Measurements from ENCODE around the gene TNKS2.

DNA sequence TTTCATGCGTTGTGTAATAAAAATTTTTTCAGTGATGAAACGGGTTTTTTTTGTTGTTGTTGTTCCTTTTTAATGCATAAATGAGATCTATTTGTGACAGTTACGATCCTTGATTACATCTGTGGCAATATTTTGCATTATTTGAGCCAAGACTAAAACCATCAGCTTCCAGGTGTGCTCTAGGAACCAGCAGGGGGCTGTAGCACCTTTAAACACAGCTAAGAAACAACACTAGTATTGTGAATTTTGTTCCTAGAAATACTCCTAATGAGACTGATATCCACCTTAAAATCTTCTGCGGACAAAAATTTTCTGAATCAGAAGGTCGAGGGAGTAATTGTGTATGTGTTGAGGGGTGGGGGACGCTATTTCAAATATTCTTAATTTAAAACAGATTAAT is 58.4 kb downstream of the TNKS2 start:
- TF ChIP-seq, protein P1, sequence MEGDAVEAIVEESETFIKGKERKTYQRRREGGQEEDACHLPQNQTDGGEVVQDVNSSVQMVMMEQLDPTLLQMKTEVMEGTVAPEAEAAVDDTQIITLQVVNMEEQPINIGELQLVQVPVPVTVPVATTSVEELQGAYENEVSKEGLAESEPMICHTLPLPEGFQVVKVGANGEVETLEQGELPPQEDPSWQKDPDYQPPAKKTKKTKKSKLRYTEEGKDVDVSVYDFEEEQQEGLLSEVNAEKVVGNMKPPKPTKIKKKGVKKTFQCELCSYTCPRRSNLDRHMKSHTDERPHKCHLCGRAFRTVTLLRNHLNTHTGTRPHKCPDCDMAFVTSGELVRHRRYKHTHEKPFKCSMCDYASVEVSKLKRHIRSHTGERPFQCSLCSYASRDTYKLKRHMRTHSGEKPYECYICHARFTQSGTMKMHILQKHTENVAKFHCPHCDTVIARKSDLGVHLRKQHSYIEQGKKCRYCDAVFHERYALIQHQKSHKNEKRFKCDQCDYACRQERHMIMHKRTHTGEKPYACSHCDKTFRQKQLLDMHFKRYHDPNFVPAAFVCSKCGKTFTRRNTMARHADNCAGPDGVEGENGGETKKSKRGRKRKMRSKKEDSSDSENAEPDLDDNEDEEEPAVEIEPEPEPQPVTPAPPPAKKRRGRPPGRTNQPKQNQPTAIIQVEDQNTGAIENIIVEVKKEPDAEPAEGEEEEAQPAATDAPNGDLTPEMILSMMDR (conservative IDR thresholded peaks at IDR 0.05 in 1 of 2, IDR thresholded peaks at IDR 0.05 in 1 of 2; ENCODE audit: extremely low read depth in 1 of 2, insufficient read depth in 1 of 2, low read depth in 1 of 2, low read length in 2 of 2) = peak; percentile 36 to 53
- no peak for TF ChIP-seq EZH2 (IDR thresholded peaks at IDR 0.05; ENCODE audit: borderline replicate concordance, low read length)
